NOMO-1 (cell line): ENCODE data around the gene SLC3A2.
"Not testable (repeated sequence)": the region's sequence is repeated elsewhere in the genome, so short reads cannot be mapped to it uniquely, and the experiment has no call there.

Experiments
- DNase-seq, 2 experiments: peaks; one replicate each; lab custom pipeline; 2025; ENCODE audit not compliant: unreplicated experiment in 2 of 2; lab: John Stamatoyannopoulos, UW

Gene SLC3A2

GRCh38 chr11:62880803-62881578 is at the start of gene SLC3A2:
SLC3A2 (plus strand) TSS chr11:62880896; CDS start chr11:62881024, 128 bp downstream.
- peak; percentile 88 to 90 for DNase-seq

DNA sequence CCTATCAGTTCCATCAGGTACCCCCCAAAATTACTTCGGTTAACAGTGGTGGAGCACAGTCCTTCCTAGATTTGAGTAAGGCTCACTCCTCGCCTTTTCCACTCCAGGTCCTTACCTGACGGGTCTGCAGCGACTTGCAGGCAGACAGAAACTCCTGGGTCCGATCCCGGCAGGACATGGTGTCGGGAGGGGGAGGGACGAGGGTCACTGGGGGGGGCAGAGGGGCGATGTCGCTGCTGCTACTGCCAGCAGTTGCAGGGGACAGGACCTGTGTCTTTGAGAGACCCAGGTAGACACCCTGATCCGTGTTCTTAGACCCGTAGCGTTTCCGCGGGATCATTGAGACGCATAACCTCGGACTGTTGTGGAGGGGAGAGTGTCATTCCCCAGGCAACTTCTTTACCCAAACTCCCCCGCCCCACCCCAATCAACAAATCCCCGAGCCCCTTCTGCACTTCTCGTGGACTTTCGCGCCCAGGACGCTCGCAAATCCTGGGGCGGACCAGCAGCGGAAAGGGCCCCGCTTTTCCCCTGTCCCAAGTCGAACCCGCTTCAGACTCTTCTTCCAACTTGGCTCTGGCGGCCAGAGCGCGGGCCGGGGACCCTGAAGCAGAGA is 49.7 kb upstream of the SLC3A2 start:
- DNase-seq, result no peak

DNA sequence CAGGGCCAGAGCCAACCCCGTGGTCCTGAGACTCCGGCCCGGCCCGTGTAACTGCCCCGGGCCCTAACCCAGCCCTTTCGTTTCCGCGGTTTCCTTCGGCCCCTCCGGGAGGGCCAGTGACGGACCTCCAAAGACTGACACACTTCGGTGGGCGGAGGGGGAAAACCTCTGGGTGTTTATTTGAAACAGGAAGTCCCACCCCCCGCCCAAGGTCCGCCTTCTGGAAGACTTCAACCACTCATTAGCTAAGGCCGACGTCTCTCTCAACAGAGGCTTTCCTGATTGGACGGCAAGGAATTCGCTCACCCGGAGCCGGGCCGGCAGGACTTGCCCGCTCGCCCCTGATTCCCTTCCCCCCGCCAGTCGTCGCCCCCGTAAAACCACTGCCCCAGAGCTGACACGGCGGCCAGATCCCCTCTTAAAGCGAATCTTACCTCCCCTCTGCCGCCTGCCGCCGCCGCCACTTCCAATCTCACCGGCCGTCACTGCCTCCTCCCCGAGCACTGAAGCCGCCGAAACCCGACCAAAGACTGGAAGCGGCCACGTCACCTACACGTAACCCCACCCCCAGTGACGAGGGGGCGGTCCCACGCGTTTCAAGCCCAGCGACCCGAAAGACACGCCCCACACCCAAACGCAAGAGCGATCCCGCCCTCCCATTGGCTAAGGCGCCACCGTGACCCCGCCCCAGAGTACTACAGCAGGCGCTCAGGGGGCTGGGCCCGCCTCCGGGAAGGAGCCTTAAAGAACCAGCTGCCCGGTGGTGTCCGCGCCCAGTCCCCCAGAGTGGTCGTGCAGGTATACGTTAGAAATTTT is 49.0 kb upstream of the SLC3A2 start, which contains the start of gene STX5:
Gene STX5 (minus strand): TSS at position 532 of the 816 bp plus-strand sequence. CDS start 808 bp downstream, outside the sequence.
- DNase-seq, result peak; percentile 98 to 100

GRCh38 chr11:62832336-62833234 is 48.1 kb upstream of the SLC3A2 start, which contains the start of gene TEX54:
TEX54 (minus strand) TSS chr11:62832841.
- DNase-seq, result peak in 1 of 2 experiments; percentile 40

GRCh38 chr11:62835336-62835735 is 45.4 kb upstream of the SLC3A2 start:
- DNase-seq, result no peak

DNA sequence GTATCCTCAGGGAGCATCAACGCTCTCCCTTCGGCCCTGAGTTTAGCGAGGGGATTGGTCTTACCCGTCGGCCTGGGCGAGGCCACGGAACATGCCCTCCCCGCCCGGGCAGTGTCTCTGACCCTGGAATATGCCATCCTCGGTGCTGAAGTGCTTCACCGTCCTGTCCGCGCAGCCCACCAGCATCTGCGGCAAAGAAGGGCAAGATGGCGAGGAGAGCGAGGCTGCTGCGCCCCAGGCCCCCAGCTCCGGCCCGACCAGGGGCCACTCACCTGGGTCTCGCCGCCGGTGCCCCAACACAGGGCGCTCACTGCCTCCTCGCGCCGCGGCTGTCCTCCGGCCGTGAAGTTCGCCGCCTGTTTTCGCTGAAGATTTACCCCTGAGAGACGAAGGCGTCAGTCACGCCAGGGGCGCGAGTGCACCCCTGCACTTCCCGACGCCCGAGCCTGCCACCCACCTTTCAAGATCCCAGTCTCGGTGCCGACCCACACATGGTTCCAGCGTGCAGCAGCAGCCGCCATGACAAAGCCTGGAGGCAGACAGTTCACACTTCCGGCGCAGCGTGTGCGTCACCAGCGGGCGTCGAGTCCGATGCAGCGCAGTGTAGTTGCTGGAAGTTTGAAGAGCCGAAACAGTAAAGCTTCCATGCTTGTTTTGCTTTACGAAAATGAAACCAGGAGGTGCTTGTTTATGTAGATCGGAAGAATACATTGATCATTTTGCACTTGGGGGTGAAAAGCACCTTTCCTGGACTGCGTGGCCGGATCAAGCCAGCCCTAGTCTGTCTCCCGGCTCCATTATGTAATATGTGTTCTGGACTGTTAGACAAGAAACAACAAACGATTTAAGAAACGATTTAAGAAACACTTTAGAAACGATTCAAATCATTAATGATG is 41.4 kb upstream of the SLC3A2 start, which contains the start of gene WDR74:
Gene WDR74 (minus strand): TSS at position 541 of the 896 bp plus-strand sequence. CDS start 20 bp downstream, at position 521.
- peak; percentile 89 to 94 for DNase-seq

DNA sequence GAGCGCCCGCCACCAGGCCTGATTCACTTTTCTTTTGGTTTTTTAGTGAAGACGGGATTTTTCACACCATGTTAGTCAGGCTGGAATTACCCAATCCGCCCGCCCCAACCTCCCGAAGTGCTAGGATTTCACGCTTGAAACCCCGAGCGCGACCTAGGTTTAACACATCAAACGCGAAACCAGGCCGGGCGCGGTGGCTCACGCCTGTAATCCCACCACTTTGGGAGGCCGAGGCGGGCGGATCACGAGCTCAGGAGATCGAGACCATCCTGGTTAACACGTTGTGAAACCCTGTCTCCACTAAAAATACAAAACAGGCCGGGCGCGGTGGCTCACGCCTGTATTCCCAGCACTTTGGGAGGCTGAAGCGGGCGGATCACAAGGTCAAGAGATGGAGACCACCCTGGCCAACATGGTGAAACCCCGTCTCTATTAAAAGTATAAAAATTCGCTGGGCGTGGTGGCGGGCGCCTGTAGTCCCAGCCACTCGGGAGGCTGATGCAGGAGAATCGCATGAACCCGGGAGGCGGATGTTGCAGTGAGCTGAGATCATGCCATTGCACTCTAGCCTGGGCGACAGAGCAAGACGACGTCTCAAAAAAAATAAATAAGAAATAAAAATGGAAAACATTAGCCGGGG is 39.9 kb upstream of the SLC3A2 start:
- peak in 1 of 2 experiments; percentile 46 for DNase-seq

DNA sequence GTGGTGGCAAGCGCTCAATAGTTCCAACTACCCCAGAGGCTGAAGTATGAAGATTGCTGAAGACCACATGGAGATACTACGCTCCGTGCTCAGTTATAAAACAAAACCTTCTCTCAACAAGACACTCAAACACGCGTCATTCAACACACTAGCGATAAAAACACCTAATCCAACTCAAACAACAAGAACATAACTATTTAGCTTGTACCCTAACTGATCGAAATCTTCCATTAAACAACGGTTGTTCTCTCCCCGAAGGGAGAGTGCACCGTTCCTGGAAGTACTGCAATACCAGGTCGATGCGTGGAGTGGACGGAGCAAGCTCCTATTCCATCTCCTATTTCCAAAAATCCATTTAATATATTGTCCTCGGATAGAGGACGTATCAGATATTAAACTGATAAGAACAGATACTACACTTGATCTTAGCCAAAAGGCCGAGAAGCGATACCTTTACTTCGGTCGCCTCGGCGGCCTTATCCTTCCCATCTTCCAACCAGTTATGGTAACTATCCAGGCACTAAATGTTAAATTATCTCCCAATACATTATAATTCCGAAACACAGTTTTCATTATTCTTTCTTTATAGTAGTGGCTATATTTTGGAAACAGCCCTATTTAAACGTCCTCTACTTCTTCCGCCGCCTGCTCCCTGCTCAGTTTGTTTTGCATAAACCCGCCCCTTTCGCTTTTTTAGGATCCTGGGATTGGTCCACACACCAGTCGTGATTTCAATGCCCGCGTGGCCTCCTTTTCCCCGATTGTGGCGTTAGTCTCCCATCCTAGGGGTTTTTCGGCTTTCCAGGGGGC is 39.1 kb upstream of the SLC3A2 start:
- DNase-seq, result peak; percentile 79 to 98

GRCh38 chr11:62842171-62842741 is 38.4 kb upstream of the SLC3A2 start:
- DNase-seq, result no peak

- not testable (repeated sequence) for DNase-seq
Observed at GRCh38 chr11:62842891-62843290, 37.8 kb upstream of the SLC3A2 start.

DNA sequence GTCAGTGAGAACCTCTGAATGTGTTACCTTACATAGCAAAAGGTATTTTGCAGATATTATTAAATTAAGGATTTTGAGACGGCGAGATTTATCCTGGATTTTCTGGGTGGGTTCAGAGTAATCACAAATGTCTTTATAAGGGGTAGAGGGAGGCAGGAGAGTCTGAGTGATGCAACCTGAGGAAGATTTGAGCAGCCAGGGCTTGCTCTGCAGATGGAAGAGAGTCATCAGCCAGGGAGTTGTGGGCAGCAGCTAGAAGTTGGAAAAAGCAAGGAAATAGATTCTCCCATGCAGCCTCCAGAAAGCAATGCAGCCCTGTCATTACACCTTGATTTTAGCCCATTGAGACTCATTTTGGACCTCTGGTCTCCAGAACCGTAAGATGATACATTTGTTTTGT is 37.2 kb upstream of the SLC3A2 start:
- no peak for DNase-seq

- no peak for DNase-seq
Observed at GRCh38 chr11:62844154-62844553, 36.5 kb upstream of the SLC3A2 start.

DNA sequence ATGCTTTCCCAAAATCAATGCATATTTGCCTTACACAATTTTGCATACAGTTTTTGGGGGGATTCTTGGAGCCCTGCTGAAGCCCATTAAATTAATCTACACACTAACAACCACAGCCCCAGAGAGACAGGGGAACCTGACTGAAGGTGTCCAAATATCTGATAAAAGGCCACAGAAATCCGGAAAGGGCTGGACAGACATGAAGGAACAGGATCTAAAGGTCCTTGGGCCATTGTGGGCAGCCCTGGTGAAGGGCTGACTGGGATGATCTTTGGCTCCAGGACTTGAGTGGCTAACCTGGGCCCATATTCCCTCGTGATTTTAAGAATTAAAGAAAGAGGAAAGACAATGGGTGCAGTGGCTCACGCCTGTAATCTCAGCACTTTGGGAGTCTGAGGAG is 34.5 kb upstream of the SLC3A2 start:
- no peak for DNase-seq

DNA sequence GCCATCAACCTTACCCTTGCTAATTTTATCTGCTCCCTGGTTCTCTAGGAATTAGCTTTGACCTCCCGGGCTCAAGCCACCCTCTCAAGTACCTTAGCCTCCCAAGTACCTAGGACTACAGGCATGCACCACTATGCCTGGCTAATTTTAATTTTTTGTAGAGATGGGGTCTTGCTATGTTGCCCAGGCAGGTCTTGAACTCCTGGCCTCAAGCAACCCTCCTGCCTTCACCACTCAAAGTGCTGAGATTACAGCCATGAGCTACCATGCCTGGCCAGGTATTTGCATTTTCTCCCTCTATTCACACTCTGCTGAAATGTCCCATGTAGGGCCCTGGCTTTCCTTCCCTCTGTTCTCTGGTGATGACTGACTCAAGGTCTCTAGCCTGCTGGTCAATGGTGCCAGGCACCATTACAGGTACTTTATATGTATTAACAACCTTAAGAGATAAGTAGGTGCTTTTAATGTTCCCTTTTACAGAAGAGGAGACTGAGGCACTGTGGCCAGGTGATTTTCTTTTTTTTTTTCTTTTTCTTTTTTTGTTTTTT is 32.9 kb upstream of the SLC3A2 start:
- no peak for DNase-seq

- DNase-seq, result no peak
Observed at GRCh38 chr11:62850911-62851806, 29.5 kb upstream of the SLC3A2 start.
